Measurements from ENCODE around the gene BRD1. TPM values are rescaled to one million over a fixed set of nuclear protein-coding genes. Genes with fewer than 3 reads are reported as not detected.
A peak's percentile ranks its signal among the peaks of the same experiment; 100 is the strongest.

Gene BRD1
- total RNA-seq, 1 donor from 2014 or later: 64.1 TPM

DNA sequence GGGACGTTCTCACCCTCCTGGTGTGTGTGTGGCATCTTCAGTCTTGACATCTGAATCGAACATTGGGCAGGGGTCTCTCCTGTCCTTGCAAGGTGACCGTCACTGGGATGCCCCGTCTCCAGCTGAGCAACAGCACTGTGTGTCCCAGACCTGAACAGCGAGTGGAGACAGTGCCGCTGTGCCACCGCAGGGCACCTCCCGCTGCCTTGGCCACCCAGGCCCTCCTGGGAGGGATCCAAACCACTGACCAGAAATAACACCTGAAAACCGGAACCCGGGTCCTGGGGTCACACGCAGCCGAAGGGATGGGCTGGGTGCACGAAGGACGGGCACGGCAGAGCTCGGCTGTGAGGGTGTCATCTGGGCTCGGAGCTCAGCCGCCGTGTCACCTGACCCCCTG lies 102.2 kb downstream of the BRD1 start:
- TF ChIP-seq, protein P1, sequence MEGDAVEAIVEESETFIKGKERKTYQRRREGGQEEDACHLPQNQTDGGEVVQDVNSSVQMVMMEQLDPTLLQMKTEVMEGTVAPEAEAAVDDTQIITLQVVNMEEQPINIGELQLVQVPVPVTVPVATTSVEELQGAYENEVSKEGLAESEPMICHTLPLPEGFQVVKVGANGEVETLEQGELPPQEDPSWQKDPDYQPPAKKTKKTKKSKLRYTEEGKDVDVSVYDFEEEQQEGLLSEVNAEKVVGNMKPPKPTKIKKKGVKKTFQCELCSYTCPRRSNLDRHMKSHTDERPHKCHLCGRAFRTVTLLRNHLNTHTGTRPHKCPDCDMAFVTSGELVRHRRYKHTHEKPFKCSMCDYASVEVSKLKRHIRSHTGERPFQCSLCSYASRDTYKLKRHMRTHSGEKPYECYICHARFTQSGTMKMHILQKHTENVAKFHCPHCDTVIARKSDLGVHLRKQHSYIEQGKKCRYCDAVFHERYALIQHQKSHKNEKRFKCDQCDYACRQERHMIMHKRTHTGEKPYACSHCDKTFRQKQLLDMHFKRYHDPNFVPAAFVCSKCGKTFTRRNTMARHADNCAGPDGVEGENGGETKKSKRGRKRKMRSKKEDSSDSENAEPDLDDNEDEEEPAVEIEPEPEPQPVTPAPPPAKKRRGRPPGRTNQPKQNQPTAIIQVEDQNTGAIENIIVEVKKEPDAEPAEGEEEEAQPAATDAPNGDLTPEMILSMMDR (IDR thresholded peaks at IDR 0.05; ENCODE audit: unreplicated experiment): no peak
- Mint-ChIP-seq H3K9me3 (no peaks in the 10 kb centered on the region), H3K36me3 (no peaks in the 10 kb centered on the region), H3K4me1 (no peaks in the 10 kb centered on the region), H3K4me3 (no peak overlapping the region), H3K27me3 (ENCODE audit: low read depth) (peaks cover 90% of the 10 kb centered on the region), H3K27ac (no peak overlapping the region)
- peak in 1 of 2 experiments; percentile 14 for DNase-seq (ENCODE audit: low spot score in 2 of 2, unreplicated experiment in 2 of 2)

DNA sequence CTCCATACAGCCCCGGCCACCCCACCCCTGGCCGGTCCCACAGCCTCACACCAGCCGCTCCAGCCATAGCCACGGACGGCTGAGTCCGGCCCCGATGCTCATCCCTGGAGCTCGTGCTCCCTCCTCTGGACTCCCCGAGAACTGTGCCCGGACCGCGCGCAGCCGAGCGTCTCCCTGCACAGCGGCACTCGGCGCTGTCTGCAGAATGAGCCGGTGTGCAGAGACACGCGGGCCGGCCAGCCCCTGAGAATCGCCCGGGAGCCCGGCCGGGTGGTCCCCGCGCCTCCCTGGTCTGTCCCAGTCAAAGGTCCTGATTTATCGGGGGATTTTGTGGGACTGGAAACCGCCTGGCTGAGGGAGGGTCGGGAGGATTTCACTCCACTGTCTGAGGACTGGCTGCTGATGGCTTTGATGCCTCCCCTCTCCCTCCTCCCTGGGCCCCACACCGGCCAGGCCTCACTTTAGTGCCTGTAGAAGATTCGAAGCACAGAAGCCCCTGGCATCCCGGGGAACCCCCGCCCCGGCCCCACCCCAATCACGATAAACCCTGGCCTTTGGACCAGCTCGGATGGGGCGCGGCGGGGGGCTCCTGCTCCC lies 102.7 kb downstream of the BRD1 start:
- peak; percentile 58 to 80 for DNase-seq (ENCODE audit: low spot score in 2 of 2, unreplicated experiment in 2 of 2)
- H3K9me3 Mint-ChIP-seq: no peaks in the 10 kb centered on the region

DNA sequence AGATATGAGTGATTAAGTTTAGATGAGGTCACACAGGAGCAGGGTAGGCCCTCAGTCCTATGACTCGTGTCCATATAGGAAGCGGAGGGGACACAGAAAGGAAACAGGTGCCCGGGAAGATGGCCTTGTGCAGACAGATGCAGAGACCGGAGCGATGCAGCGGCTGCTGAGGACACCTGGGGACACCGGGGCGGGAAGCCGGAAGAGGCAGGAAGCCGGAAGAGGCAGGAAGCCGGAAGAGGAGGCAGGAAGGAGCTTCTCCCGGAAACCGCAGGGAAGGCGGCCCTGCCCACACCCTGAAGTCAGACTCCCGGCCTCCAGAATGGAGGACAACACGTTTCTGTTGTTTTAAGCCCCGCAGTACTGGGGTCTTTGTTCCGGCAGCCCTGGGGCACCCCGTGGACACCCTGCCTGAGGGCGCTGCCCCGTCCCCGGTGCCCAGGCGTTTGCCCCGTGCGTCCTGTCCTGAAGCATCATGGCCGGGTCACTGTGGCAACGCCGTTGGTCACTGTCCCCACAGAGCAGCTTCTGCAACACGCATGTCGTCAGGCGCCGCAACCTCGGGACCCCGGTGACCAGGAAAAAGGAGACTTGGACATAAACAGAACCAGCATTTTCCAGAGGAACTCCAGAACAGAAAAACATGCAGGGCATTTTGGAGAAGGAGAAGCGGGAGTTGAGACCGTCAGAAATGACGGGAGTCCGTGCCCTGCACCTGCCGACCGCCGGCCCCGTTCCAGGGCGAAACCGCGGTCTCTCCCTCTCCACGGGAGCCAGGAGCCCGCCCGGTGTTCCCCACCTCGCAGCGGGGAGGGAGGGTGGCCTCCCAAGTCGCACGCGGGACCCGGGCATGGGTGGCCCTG lies 103.4 kb downstream of the BRD1 start:
- peaks cover 92% of the 10 kb centered on the region for H3K27me3 Mint-ChIP-seq (ENCODE audit: low read depth)
- H3K4me3 Mint-ChIP-seq: peak overlapping the region; percentile 46
- peak in 1 of 2 experiments; percentile 35 for DNase-seq (ENCODE audit: low spot score in 2 of 2, unreplicated experiment in 2 of 2)
- no peaks in the 10 kb centered on the region for H3K9me3 Mint-ChIP-seq
- H3K4me1 Mint-ChIP-seq: no peaks in the 10 kb centered on the region
- H3K27ac Mint-ChIP-seq: no peak overlapping the region
- H3K36me3 Mint-ChIP-seq: no peaks in the 10 kb centered on the region
- TF ChIP-seq, protein P1 (IDR thresholded peaks at IDR 0.05; ENCODE audit: unreplicated experiment): no peak

More for the DNA sequence above, 102.7 kb downstream of the BRD1 start:
- H3K4me1 Mint-ChIP-seq: no peaks in the 10 kb centered on the region
- H3K4me3 Mint-ChIP-seq: no peak overlapping the region
- H3K36me3 Mint-ChIP-seq: no peaks in the 10 kb centered on the region
- TF ChIP-seq, protein P1 (IDR thresholded peaks at IDR 0.05; ENCODE audit: unreplicated experiment): peak; percentile 55
- peaks cover 91% of the 10 kb centered on the region for H3K27me3 Mint-ChIP-seq (ENCODE audit: low read depth)
- H3K27ac Mint-ChIP-seq: no peak overlapping the region

DNA sequence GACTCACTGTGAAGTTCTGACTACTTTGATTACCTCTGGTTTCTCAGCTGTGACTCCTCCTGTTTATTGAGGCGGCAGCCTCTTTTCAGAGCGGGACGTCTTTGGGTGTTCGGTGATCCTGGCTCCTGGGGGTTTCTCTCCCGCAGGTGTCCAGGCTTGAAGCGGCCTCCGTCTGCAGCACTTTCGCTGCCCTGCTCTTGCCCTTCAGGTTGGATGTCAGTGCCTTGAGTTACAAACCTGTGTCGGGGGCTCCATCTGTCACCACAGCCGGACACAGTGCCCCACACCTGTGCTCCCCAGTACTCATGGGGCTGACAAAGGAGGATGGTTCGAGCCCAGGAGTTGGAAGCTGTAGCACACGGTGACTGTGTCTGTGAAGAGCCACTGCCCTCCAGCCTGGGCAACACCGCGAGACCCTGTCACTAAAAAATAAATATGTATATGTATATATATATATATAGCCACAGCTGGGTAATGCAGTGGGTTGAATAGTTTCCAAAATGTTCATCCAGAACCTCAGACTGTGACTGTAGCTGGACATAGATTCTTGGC lies 104.1 kb downstream of the BRD1 start:
- TF ChIP-seq, protein P1 (IDR thresholded peaks at IDR 0.05; ENCODE audit: unreplicated experiment): no peak
- H3K4me3 Mint-ChIP-seq: no peak overlapping the region
- peaks cover 94% of the 10 kb centered on the region for H3K27me3 Mint-ChIP-seq (ENCODE audit: low read depth)
- no peaks in the 10 kb centered on the region for H3K36me3 Mint-ChIP-seq
- H3K4me1 Mint-ChIP-seq: no peaks in the 10 kb centered on the region
- no peak for DNase-seq (ENCODE audit: low spot score in 2 of 2, unreplicated experiment in 2 of 2)
- no peaks in the 10 kb centered on the region for H3K9me3 Mint-ChIP-seq
- H3K27ac Mint-ChIP-seq: no peak overlapping the region

Other genes with a start within 250 kb of the BRD1 start
- 32.3 to 33.3 TPM (median 32.6 TPM) in 3 replicates for gene ZBED4, start 26.0 kb upstream of the BRD1 start, total RNA-seq
- gene ALG12, start 90.6 kb upstream of the BRD1 start, total RNA-seq: 26.4 to 30.9 TPM (median 26.8 TPM) in 3 replicates
- 41.4 to 42.2 TPM (median 41.9 TPM) in 3 replicates for gene CRELD2, start 90.8 kb upstream of the BRD1 start, total RNA-seq
- gene PIM3, start 132.9 kb upstream of the BRD1 start, total RNA-seq: 57.5 to 62.5 TPM (median 59.8 TPM) in 3 replicates
- 0.29 to 0.31 TPM (median 0.31 TPM) in 3 replicates for gene IL17REL, start 184.9 kb upstream of the BRD1 start, total RNA-seq
- 0.11 to 0.44 TPM (median 0.13 TPM) in 3 replicates for gene TTLL8, start 230.4 kb upstream of the BRD1 start, total RNA-seq